GM12801 (cell line): ENCODE results near the gene PDE8A.

Source experiments
- TF ChIP-seq, protein P1 (sequence below): IDR thresholded peaks from one replicate; pipeline ENCODE4 v1.5.1; 2011; ENCODE audit warnings: control low read depth; ENCODE audit not compliant: insufficient read length; ENCODE audit errors: extremely low read depth

The PDE8A gene

DNA sequence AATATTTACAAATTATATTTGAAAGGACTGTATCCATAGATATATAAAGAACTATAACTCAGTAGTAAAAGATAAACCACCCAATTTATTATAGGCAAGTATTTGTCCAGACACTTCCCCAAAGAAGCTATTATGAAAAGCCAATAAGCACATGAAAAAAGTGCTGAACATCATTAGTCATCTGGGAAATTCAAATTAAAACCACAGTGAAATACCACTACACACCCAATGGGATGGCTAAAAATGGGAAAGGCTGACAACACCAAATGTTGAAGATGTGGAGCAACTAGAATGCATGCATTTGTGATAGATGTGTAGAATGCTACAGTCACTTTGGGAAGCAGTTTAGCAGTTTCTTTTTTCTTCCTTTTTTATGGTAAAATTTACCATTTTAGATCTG lies 147.0 kb downstream of the PDE8A start:
- TF ChIP-seq, protein P1, sequence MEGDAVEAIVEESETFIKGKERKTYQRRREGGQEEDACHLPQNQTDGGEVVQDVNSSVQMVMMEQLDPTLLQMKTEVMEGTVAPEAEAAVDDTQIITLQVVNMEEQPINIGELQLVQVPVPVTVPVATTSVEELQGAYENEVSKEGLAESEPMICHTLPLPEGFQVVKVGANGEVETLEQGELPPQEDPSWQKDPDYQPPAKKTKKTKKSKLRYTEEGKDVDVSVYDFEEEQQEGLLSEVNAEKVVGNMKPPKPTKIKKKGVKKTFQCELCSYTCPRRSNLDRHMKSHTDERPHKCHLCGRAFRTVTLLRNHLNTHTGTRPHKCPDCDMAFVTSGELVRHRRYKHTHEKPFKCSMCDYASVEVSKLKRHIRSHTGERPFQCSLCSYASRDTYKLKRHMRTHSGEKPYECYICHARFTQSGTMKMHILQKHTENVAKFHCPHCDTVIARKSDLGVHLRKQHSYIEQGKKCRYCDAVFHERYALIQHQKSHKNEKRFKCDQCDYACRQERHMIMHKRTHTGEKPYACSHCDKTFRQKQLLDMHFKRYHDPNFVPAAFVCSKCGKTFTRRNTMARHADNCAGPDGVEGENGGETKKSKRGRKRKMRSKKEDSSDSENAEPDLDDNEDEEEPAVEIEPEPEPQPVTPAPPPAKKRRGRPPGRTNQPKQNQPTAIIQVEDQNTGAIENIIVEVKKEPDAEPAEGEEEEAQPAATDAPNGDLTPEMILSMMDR = no peak

DNA sequence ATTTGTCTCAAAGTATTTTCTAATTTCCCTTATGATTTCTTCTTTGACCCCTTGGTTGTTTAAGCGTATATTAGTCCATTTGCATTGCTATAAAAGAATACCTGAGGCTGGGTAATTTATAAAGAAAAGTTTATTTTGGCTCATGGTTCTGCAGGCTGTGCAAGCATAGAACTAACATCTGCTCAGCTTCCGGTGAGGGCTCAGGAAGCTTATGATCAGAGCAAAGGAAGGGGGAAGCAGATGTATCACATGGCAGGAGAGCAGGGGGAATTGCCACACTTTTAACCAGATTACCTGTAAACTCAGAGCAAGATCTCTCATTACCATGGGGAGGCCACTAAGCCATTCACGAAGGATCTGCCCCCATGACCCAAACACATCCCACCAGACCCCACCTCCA lies 148.2 kb downstream of the PDE8A start:
- TF ChIP-seq, protein P1 = no peak

DNA sequence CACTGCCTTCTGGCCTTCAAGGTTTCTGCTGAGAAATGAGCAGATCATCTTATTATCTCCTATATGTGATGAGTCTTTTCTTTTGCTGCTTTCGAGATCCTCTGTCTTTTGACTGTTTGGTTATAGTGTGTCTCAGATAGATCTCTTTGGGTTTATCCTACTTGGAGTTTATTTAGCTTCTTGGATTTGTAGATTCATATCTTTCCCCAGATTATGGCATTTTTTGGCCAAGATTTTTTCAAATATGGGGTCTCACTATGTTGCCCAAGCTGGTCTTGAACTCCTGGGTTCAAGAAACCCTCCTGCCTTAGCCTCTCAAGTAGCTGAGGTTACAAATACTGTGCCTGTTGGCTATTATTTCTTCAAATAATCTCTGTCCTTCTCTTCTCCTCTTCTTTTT lies 150.3 kb downstream of the PDE8A start:
- TF ChIP-seq, protein P1 = no peak

DNA sequence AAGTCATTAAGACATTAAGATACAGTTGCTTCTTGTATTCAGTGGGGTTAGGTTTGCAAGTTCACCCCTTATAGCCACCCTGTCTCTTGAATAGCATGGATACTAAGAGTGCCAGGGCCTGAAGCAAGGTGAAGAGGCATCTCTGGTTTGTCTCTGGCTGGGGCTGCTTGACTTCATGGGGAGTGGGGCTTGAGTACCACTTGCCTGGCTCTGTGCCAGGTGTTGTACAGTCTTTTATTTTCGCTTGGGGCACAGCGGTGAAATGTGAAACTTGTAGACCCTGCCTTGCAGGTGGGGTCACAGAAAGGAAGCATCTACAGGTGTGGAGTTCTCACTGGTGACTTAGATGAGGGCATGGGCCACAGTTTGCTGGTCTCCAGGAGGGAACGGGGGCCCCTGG lies 152.1 kb downstream of the PDE8A start:
- TF ChIP-seq, protein P1 = no peak

DNA sequence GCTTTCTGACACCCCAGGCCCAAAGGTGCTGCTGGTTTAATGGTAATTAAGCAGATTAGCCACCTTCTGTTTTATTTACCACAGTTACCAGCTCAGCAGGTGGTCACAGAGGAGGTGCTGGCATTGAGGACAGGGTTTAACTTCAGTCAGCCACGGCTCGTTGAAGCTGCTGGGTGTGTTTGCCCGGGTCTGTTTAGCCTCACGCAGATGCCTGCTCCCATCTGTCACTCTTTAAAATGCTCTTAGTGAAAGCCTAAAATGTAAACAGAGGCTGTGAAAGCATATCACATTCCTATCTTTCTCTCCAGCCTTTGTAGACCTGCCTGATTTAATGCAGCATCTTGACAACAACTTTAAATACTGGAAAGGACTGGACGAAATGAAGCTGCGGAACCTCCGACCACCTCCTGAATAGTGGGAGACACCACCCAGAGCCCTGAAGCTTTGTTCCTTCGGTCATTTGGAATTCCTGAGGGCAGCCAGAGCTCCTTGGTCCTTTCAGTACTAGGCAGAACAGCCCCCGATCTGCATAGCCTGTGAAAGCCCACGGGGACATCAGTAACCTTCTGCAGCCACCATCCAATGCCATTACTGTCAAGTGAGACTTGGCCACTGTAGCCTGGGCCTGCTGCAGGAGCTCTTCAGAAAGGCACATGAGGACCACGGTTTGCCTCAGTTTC lies 156.0 kb downstream of the PDE8A start:
- TF ChIP-seq, protein P1 = no peak

DNA sequence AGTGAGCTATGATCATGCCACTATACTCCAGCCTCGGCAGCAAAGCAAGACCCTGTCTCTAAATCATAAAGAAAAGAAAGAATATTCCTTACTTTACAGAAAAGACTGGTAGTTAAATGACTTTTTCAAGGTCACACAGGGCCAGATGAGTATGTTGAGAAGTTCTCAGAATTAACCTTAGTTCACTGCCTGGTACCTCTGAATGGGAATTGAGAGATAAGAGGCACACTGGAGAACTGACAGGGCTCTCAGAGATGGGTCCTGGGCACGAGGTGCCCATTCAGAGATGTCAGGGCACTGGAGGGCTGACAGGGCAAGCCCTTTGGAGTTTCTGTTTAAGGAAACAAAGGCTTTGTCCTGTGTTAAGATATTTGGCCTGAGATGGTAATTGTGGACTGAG lies 157.7 kb downstream of the PDE8A start:
- TF ChIP-seq, protein P1 = no peak

DNA sequence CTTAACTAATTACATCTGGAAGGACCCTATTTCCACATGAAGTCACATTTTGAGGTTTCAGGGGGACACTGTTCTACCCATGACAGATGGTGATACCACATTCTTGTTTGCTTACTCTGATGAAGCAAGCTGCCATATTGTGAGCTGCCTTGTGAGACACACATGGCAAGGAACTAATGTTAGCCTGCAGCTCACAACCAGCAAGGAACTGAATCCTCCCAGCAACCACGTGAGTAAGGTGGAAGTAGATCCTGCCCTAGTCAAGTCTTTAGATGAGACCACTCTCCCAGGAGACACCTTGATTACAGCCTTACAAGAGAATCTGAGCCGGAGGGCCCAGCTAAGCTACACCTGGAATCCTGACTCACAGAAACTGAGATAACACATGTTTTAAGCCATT lies 160.1 kb downstream of the PDE8A start:
- TF ChIP-seq, protein P1 = no peak
